GM23248 (cell line): Measurements from ENCODE around the gene CHST11.

Experiments used
- EZH2 ChIP-seq: fragments of 200-600 bp; sonication (generic); IDR thresholded peaks from 2 replicates; pipeline ENCODE4 v1.6.1; 2018; ENCODE audit warnings: antibody characterized with exemption, mild to moderate bottlenecking; ENCODE audit not compliant: insufficient read depth, poor library complexity, severe bottlenecking
- EZH2phosphoT487 ChIP-seq: fragments of 200-600 bp; sonication (generic); IDR thresholded peaks from 2 replicates; pipeline ENCODE4 v1.6.1; 2018; ENCODE audit warnings: antibody characterized with exemption, moderate library complexity, mild to moderate bottlenecking, low read depth; ENCODE audit not compliant: insufficient read depth

DNA sequence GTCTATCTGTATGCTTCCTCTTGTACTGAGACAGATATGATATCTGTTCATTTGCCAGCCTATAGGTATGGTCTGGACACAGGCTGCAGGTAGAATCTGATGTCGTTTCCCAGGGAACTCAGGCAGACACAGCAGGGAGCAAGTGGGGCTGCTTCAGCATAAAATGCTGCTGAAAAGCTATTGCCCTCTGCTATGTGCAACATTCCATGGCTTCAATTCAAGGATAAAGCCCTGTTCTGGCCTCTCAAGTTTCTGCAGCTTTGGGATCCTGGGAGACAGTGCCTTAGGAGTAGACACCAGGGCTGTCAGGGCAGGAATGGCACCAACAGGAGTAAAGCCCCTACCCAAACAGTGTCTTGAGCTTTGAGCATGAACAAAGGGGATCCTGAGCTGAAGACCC is 327.8 kb downstream of the CHST11 start:
- TF ChIP-seq EZH2: no peak
- no peak for TF ChIP-seq EZH2phosphoT487
